Measurements from ENCODE around the gene KIFC3. TPM values are rescaled to one million over a fixed set of nuclear protein-coding genes. Genes with fewer than 3 reads are reported as not detected.
A peak's percentile ranks its signal among the peaks of the same experiment; 100 is the strongest.

The KIFC3 gene
- total and polyA plus RNA-seq, 2 of the 13 experiments (the other 11 are each of a cell fraction or from before 2014, with no cell fraction given), result 42.1 to 45.3 TPM

GRCh38 chr16:57757883-57758282 lies 44.4 kb downstream of the KIFC3 start:
- no peak for FAIRE-seq
- in situ Hi-C loops (cut with HindIII; ENCODE audit: extremely low pct_ligation_motif_present, low pct_unique_long_range_greater_than_20kb), result loop anchor here (5.0 kb wide), 2 partner anchors 104 to 244 kb away; partner anchors contain the start of genes USB1 and ZNF319

More at GRCh38 chr16:57757883-57758282, 44.4 kb downstream of the KIFC3 start:
- DNase-seq (ENCODE audit: low spot score) (no peak), ATAC-seq (no peak)
- no TSS peak for BruUV-seq (replicated peaks)
- H3K79me2 ChIP-seq (ENCODE audit: insufficient read depth, low read length), result no peaks in the 10 kb centered on the region
- 95% methylated on average over 7 of the region's 7 CpGs for WGBS (ENCODE audit: low lambda C conversion rate)
- H3K4me1 ChIP-seq (ENCODE audit: insufficient read depth, low read length), result no peaks in the 10 kb centered on the region
- H2AFZ ChIP-seq (ENCODE audit: low read length), result no peak overlapping the region
- no peak overlapping the region for H3K9ac ChIP-seq (ENCODE audit: insufficient read depth, low read depth, low read length)
- no peak overlapping the region for H3K27ac ChIP-seq (ENCODE audit: extremely low read length, insufficient read depth, low read length)
- no peaks in the 10 kb centered on the region for H3K27me3 ChIP-seq (ENCODE audit: control insufficient read depth in 1 of 2, insufficient read depth in 2 of 2, low read length in 2 of 2)
- no peak overlapping the region for H3K4me3 ChIP-seq (replicated peaks in 1 of 3; ENCODE audit: insufficient read depth in 1 of 3, low read depth in 2 of 3, low read length in 3 of 3)
- TF ChIP-seq, protein P1, sequence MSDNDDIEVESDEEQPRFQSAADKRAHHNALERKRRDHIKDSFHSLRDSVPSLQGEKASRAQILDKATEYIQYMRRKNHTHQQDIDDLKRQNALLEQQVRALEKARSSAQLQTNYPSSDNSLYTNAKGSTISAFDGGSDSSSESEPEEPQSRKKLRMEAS (IDR thresholded peaks at IDR 0.05), result 0 out of 2 replicates have a peak, but pooled peaks have one; percentile 8
- 0 out of 2 replicates have a peak, but pooled peaks have one; percentile 0 for TF ChIP-seq ZBTB46 (CRISPR knock-in tag; IDR thresholded peaks at IDR 0.05; ENCODE audit: borderline replicate concordance)
- TF ChIP-seq, protein P2, sequence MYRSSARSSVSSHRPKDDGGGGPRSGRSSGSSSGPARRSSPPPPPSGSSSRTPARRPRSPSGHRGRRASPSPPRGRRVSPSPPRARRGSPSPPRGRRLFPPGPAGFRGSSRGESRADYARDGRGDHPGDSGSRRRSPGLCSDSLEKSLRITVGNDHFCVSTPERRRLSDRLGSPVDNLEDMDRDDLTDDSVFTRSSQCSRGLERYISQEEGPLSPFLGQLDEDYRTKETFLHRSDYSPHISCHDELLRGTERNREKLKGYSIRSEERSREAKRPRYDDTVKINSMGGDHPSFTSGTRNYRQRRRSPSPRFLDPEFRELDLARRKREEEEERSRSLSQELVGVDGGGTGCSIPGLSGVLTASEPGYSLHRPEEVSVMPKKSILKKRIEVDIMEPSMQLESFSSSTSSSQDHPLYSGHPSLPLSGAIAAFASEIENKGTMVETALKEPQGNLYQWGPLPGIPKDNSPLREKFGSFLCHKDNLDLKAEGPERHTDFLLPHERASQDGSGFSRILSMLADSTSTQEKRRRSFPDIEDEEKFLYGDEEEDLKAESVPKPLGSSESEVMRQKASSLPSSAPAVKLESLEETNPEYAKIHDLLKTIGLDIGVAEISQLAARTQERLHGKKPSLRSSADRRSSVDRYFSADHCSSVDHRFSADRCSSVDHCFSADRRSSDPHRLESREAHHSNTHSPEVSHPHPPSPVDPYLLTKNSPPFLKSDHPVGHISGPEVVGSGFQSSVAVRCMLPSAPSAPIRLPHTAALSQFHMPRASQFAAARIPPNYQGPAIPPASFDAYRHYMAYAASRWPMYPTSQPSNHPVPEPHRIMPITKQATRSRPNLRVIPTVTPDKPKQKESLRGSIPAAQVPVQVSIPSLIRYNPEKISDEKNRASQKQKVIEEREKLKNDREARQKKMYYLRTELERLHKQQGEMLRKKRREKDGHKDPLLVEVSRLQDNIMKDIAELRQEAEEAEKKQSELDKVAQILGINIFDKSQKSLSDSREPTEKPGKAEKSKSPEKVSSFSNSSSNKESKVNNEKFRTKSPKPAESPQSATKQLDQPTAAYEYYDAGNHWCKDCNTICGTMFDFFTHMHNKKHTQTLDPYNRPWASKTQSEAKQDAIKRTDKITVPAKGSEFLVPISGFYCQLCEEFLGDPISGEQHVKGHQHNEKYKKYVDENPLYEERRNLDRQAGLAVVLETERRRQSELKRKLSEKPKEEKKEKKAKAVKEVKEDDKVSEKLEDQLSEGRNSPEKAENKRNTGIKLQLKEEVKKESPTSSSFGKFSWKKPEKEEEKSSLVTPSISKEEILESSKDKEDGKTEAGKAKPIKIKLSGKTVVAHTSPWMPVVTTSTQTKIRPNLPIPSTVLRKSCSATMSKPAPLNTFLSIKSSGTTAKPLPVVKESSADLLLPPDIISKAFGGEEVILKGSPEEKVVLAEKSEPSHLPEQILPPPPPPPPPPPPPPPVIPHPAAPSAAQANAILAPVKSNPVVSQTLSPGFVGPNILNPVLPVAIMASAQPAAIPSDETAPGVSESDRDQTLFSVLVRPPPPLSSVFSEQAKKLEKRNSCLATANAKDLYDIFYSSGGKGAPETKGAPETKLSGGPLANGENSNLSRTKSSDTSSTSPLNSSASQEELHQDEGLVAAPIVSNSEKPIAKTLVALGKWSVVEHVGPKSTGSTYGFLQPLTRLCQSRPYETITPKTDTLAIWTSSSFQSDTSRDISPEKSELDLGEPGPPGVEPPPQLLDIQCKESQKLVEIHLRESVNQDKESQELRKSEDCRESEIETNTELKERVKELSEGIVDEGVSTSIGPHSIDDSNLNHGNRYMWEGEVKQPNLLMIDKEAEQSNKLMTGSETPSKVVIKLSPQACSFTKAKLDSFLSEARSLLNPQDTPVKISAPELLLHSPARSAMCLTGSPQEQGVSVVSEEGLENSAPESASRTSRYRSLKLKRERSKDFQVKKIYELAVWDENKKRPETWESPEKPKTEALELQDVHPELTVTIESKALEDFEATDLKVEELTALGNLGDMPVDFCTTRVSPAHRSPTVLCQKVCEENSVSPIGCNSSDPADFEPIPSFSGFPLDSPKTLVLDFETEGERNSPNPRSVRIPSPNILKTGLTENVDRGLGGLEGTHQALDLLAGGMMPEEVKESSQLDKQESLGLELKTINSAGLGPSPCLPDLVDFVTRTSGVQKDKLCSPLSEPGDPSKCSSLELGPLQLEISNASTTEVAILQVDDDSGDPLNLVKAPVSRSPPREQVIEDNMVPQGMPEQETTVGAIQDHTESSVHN (CRISPR knock-in tag; IDR thresholded peaks at IDR 0.05), result no peak
- H4K20me1 ChIP-seq (ENCODE audit: insufficient read depth, low read length), result no peaks in the 10 kb centered on the region
- H3K4me2 ChIP-seq (ENCODE audit: low read depth, low read length), result no peak overlapping the region
- intact Hi-C loops (cut with micrococcal nuclease; ENCODE audit: unreplicated experiment), result loop anchor here (1.0 kb wide), 3 partner anchors 24 to 243 kb away; partner anchors contain the start of gene USB1
- H3K9me3 ChIP-seq (ENCODE audit: low read length), result no peaks in the 10 kb centered on the region
- H3K36me3 ChIP-seq (replicated peaks in 1 of 2; ENCODE audit: control insufficient read depth in 1 of 2, insufficient read depth in 2 of 2, low read length in 2 of 2), result peaks cover 30 to 49% of the 10 kb centered on the region in 2 experiments; a peak in 4 of 5 replicates
- ChIA-PET POLR2A (interaction anchor here (1.1 to 3.2 kb wide), 2 partner anchors 23 to 24 kb away, joined by 6 to 14 read pairs; partner anchors contain the start of gene KATNB1), CTCF (ENCODE audit: low intra/inter-chr PET ratio, low total read pairs) (interaction anchor here (1.3 to 1.9 kb wide), 4 partner anchors 24 to 108 kb away, joined by 6 to 17 read pairs (median 8); partner anchors contain the start of gene KIFC3)

Measured in HepG2 (cell line).